Stimulated activated CD8-positive, alpha-beta memory T cell treated with anti-CD3 and anti-CD28 coated beads, Interleukin-15, amount 100 ng/mL, for 48 hours (primary cell): ENCODE results near the gene ZNF701.
"Not testable (repeated sequence)": the region's sequence is repeated elsewhere in the genome, so short reads cannot be mapped to it uniquely, and the experiment has no call there.

ENCODE experiments used
- DNase-seq, 2 donors: peaks; one replicate each; pipeline ENCODE4 v3.0.0-alpha.2; 2020; ENCODE audit warnings: low read depth in 2 of 2

The ZNF701 gene

DNA sequence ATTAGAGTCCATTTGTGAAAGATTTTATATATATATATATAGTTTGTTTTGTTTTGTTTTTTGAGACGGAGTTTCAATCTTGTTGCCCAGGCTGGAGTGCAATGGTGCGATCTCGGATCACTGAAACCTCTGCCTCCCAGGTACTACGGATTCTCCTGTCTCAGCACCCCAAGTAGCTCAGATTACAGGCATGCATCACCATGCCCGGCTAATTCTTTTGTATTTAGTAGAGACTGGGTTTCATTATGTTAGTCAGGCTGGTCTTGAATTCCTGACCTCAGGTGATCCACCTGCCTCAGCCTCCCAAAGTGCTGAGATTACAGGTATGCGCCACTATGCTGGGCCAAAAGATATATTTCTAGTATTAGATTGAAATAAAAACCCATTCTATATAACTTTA, 4.0 kb upstream of the ZNF701 start:
- DNase-seq: no peak

DNA sequence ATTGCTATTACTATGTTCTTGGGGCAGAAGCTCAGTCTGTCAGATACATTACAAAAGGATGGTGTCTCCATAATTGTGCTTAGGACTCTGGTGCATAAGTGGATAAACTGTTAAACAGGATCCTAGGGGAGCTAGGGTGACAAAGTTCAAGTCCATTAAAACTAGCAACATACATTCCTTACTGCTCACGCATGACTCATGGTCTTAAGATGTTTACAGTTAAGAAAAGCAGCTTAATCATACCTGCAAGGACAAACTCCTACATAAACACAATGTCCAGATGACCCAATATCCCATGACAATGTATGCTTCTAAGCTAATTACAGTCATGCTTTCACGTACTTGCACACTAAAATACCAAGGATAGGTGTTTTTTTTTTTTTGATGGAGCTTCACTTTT, 3.5 kb upstream of the ZNF701 start:
- no peak for DNase-seq

GRCh38 chr19:52567921-52568320, 2.2 kb upstream of the ZNF701 start:
- no peak for DNase-seq

DNA sequence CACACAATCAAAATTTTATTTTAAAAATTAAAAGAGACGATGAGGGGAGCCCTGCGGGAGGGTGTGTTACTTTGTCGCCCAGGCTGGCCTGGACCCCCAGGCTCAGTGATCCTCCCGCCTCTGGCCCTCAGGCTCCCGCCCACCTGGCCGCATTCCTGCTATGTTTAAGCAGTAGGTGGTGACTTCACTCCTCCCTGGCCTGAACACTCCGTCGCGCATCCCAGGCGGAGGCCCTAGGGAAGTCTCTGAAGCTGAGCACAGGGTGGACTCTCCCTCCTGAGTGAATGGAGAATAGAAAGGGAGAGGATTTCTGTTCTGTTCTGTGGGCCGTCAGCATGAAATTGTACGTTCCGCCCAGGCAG, 468 bp upstream of the ZNF701 start:
- not testable (repeated sequence) for DNase-seq

GRCh38 chr19:52584736-52585440, 14.8 kb downstream of the ZNF701 start:
- DNase-seq: no peak

DNA sequence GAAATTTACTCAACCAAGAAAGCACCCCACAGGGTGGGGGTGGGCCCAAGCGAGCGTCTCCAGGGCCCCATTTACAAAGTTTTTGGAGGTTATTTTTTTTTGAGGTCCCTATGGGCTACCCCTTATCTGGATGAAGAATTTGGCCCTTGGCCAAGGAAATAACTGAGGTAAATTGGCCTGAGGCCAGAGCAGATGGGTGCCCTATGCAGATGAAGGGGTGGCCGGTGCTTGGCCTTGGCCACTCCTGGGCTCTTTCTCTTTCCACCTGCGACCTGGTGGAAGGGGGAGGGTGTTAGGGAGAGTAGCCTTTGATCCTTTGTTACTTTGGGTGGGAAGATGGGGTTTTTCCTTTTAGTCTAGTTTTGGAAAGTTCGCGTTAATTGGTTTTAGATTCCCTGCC, 15.5 kb downstream of the ZNF701 start:
- DNase-seq: no peak

DNA sequence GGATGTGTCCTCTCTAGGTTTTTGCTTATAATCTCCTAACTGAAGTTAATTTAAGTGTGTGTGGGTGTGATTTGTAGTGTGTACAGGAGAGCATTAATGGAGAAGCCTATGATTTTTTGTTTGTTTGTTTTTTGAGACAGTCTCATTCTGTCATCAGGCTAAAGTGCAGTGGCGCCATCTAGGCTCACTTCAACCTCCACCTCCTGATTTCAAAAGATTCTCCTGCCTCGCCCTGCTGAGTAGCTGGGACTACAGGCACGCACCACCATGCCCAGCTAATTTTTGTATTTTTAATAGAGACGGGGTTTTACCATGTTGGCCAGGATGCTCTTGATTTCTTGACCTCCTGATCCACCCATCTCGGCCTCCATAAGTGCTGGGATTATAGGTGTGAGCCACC, 20.6 kb downstream of the ZNF701 start:
- DNase-seq: no peak

- DNase-seq: no peak
These were observed 22.2 kb downstream of the ZNF701 start for GRCh38 chr19:52592301-52592700.

DNA sequence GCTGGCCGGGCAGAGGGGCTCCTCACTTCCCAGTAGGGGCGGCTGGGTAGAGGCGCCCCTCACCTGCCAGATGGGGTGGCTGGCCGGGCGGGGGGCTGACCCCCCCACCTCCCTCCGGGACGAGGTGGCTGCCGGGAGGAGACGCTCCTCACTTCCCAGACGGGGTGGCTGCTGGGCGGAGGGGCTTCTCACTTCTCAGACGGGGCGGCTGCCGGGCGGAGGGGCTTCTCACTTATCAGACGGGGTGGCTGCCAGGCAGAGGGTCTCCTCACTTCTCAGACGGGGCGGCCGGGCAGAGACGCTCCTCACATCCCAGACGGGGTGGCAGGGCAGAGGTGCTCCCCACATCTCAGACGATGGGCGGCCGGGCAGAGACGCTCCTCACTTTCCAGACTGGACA, 23.4 kb downstream of the ZNF701 start:
- not testable (repeated sequence) for DNase-seq

DNA sequence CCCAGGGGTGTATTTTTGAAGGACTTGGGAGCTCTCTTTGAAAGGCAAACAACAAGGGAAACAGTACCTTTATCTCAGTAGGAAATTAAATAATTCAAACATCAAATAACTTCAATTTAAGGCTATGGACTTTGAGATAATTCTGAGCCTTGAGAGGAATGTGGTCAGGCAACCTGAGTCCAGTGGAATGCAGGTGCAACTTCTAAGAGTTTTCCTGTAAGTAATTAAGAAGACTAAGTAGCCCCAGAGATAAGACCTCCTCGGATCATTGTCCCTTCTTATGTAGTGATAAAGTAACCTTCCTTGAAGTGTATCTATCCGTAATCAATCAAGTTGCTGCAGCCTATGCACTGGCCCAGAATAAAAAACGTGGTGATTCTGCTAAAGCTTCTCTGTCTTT, 29.2 kb downstream of the ZNF701 start:
- no peak for DNase-seq

GRCh38 chr19:52600639-52601024, 30.5 kb downstream of the ZNF701 start:
- peak in 1 of 2 donors; percentile 0 for DNase-seq

DNA sequence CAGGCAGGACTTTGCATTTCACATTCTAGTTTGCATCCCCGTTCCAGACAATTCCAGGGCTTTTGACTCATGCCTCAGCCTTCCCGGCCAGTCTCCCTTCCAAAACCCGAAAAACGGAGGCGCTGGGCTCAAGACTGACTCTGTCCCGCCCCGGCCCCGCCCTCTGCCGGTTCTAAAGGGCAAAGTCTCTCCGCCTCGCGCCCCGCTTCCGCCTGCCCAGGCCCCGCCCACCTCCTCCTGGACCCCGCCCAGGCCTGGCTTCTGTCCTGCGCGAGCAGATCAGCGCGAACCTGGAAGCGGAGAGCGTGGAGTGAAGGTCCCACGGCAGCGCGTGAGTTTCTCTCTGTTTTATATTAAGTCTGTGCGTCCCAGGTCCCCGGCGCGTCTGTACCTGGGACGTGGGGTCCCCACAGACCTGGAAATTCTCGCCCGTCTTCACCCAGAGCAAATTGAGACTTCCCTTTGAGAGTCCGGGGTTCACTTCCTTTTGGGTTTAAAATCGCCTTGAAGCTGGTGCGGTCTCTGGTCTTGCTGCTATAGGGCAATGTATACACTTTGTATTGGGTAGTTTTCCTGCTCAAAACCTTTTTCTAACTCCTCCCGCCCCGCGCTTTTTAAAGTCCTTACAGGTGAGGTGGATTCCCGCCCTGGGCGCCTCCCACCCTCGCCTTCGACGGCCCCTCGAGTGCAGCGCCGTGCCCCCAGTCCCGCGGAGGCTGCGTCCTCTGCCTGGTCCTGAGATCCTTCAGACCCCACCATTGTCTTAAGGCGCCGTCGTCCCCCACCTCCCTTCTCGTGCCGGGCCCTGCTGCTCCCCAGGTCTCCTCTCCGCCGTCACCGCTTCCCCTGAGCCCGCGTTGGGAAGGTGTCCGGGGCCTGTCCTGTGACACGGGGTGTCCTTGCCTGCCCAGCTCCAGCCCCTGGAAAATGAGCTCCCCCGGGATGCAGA, 31.2 kb downstream of the ZNF701 start:
- DNase-seq: peak; percentile 86

DNA sequence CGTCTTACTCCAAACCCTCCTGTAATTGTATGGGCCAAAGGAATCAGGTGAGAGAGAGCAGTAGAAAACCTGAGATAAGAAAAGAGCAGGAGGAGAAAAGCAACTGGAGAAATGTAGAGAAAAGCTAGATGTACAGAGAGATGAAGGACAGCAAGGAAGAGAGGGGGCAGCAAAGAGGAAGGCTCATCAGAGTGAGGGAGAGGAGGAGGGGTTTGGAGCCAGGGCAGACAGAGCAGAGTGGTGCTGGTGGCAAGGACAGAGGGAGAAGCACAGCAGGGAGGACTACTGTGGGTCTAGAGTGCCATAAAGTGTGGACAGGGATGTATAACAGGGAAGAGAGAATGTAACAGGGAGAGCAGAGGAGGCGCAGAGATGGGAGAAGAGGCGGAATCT, 31.9 kb downstream of the ZNF701 start:
- DNase-seq: not testable (repeated sequence)

- DNase-seq: no peak
These were observed 32.9 kb downstream of the ZNF701 start for GRCh38 chr19:52602941-52603340.

DNA sequence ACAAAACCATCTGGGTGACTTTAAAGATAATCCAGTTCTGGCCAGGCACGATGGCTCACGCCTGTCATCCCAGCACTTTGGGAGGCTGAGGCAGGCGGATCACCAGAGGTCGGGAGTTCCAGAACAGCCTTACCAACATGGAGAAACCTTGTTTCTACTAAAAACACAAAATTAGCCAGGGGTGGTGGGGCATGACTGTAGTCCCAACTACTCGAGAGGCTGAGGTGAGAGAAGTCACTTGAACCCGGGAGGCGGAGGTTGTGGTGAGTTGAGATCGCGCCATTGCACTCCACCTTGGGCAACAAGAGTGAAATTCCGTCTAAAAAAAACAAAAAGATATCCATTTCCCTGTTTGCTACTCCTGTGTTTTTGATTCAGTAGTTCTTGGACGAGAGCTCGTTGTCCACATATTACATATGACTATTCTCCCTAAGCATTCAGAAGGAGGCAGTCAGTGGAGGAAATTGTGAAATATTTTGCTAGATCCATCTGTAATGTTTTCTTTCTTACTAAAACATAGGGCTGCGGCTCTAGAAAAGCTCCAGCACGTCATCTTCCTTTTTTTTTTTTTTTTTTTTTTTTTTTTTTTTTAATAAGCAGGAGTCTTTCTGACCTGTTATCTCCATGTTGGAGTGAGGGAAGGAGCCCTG, 33.6 kb downstream of the ZNF701 start:
- DNase-seq: no peak

DNA sequence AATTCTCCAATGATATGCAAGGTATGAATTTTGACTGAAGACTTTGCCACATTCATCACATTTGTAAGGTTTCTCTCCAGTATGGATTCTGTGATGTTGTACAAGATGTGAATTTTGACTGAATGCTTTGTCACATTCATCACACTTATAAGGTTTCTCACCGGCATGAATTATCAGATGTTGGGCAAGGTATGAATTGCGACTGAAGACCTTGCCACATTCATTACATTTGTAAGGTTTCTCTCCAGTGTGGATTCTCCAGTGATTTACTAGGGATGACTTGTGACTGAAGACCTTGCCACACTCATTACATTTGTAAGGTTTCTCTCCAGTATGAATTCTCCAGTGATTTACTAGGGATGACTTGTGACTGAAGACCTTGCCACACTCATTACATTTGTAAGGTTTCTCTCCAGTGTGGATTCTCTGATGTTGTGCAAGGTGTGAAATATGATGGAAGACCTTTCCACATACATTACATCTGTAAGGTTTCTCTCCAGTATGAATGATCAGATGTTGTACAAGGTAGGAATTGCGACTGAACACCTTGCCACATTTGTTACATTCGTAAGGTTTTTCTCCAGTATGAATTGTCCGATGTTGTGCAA, 43.3 kb downstream of the ZNF701 start:
- DNase-seq: no peak

GRCh38 chr19:52621376-52621775, 51.3 kb downstream of the ZNF701 start:
- no peak for DNase-seq

DNA sequence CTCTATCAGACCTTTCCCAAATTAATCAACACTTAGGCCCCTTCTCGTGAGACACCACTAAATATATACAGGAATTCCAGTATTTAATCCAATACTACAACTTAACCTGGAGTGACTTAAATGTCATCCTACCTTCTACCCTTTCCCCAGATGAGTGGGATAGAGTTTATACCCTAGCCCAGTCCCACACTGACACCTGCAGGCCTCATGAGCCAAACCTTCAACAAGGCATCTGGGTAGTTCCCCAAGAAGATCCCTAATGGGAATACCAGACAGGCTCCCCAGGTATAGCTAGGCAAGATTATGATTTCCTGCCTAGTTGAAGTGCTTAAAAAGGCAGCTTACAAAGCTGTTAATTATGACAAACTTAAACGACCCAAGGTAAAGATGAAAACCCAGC, 52.2 kb downstream of the ZNF701 start:
- no peak for DNase-seq

DNA sequence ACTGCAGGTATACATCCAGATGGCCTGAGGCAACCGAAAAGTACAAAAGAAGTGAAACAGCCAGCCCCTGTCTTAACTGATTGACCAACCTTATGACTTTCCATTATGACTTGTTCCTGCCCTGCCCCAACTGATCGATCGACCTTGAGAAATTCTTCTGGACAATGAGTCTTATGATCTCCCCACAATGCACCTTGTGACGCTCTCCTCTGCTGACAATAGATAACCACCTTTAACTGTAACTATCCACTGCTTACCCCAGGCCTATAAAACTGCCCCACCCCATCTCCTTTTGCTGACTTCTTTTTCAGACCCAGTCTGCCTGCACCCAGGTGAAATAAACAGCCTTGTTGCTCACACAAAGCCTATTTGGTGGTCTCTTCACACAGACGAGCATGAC, 56.8 kb downstream of the ZNF701 start:
- no peak for DNase-seq

GRCh38 chr19:52627441-52627840, 57.4 kb downstream of the ZNF701 start:
- DNase-seq: not testable (repeated sequence)

DNA sequence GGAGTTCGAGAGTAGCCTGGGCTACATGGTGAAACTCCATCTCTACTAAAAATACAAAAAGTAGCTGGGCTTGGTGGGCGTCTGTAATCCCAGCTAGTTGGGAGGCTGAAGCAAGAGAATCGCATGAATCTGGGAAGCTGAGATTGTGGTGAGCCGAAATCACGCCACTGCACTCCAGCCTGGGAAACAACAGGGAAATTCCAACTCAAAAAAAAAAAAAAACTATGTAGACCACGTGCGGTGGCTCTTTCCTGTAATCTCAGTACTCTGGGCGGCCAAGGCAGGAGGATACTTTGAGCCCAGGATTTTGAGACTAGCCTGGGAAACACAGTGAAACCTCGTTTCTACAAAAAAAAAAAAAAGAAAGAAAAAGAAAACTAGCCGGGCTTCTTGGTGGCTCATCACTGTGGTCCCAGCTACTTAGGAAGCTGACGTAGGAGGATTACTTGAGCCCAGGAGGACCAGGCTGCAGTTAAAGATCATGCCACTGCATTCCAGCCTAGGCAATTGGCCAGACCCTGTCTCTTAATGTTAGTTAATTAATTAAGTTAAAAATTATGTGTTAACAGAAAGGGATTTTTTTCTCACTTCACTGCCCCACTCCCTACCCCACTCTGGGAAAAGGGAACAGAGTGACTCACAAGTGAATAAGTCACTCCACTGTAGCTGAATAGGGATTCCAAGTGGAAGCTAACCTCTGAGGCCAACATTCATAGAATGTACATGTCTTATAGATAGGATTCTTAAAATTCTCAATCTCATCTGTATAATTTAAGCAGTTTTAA, 65.9 kb downstream of the ZNF701 start:
- no peak for DNase-seq
